Astrocyte (in vitro differentiated cells and primary cell): ENCODE results near the gene PPP1R9A.

ENCODE experiments used
- EZH2 ChIP-seq: IDR thresholded peaks from 2 replicates; pipeline ENCODE4 v1.6.1; 2012; ENCODE audit warnings: mild to moderate bottlenecking, low read length, inconsistent platforms; ENCODE audit not compliant: insufficient read depth
- TF ChIP-seq, protein P1 (sequence below): IDR thresholded peaks from 2 replicates; pipeline ENCODE4 v1.5.1; 2011; ENCODE audit warnings: low read depth, mild to moderate bottlenecking, inconsistent platforms, low read length, moderate library complexity; ENCODE audit not compliant: insufficient read depth

- no peak for TF ChIP-seq EZH2
- TF ChIP-seq, protein P1, sequence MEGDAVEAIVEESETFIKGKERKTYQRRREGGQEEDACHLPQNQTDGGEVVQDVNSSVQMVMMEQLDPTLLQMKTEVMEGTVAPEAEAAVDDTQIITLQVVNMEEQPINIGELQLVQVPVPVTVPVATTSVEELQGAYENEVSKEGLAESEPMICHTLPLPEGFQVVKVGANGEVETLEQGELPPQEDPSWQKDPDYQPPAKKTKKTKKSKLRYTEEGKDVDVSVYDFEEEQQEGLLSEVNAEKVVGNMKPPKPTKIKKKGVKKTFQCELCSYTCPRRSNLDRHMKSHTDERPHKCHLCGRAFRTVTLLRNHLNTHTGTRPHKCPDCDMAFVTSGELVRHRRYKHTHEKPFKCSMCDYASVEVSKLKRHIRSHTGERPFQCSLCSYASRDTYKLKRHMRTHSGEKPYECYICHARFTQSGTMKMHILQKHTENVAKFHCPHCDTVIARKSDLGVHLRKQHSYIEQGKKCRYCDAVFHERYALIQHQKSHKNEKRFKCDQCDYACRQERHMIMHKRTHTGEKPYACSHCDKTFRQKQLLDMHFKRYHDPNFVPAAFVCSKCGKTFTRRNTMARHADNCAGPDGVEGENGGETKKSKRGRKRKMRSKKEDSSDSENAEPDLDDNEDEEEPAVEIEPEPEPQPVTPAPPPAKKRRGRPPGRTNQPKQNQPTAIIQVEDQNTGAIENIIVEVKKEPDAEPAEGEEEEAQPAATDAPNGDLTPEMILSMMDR, result no peak
Measured at GRCh38 chr7:95011995-95012394, 104.6 kb downstream of the PPP1R9A start.
